Activated CD4-positive, alpha-beta T cell treated with anti-CD3 and anti-CD28 coated beads, Interleukin-2, amount 50 U/mL, for 4 hours (primary cell): ENCODE data around the gene SLC2A4.
"Not testable (repeated sequence)": the region's sequence is repeated elsewhere in the genome, so short reads cannot be mapped to it uniquely, and the experiment has no call there.

Source experiments
- DNase-seq, 2 experiments: peaks; one replicate each; pipeline ENCODE4 v3.0.0-alpha.2; 2020

Gene SLC2A4

GRCh38 chr17:7327056-7327455 lies 45.5 kb downstream of the SLC2A4 start:
- no peak for DNase-seq

- no peak for DNase-seq
Measured at GRCh38 chr17:7327501-7327900, 46.0 kb downstream of the SLC2A4 start.

GRCh38 chr17:7328009-7328408 lies 46.5 kb downstream of the SLC2A4 start:
- no peak for DNase-seq

- DNase-seq, result no peak
Measured at GRCh38 chr17:7328840-7329373, 47.4 kb downstream of the SLC2A4 start, which contains the start of gene NEURL4. NEURL4 (minus strand) TSS chr17:7329335; CDS start chr17:7329312, 23 bp downstream.

GRCh38 chr17:7329374-7329996 lies 48.0 kb downstream of the SLC2A4 start:
- DNase-seq, result peak; percentile 94

GRCh38 chr17:7329997-7330637 lies 48.6 kb downstream of the SLC2A4 start:
- DNase-seq, result peak; percentile 67 to 70

- no peak for DNase-seq
Measured at GRCh38 chr17:7330638-7331015, 49.1 kb downstream of the SLC2A4 start.

GRCh38 chr17:7332111-7332510 lies 50.6 kb downstream of the SLC2A4 start:
- no peak for DNase-seq

GRCh38 chr17:7332600-7333069 lies 51.1 kb downstream of the SLC2A4 start:
- DNase-seq, result not testable (repeated sequence)

- no peak for DNase-seq
Measured at GRCh38 chr17:7334938-7335538, 53.5 kb downstream of the SLC2A4 start.

- DNase-seq, result not testable (repeated sequence)
Measured at GRCh38 chr17:7335765-7336164, 54.2 kb downstream of the SLC2A4 start.

- peak; percentile 81 to 84 for DNase-seq
Measured at GRCh38 chr17:7336240-7337175, 55.0 kb downstream of the SLC2A4 start, which contains the start of gene ACAP1. ACAP1 (plus strand) TSS chr17:7336529; CDS start chr17:7336735, 206 bp downstream.

- not testable (repeated sequence) for DNase-seq
Measured at GRCh38 chr17:7337600-7337999, 56.1 kb downstream of the SLC2A4 start.
